Gastrocnemius medialis (tissue), 4 donors: ENCODE results near the gene INHA. TPM values are rescaled to one million over a fixed set of nuclear protein-coding genes. Genes with fewer than 3 reads are reported as not detected.

ENCODE experiments used
- ATAC-seq, 2 donors: fragments of 150-250 bp; one replicate each; pipeline ENCODE4 v1.9.1; 2016
- DNase-seq, 2 donors: peaks; one replicate each; pipeline ENCODE4 v3.0.0-alpha.2; 2019
- H3K27ac ChIP-seq, 4 donors: fragments of 200-600 bp; sonication (generic); 1 replicate in 1 of 4; 2 replicates in 3 of 4; pipeline ENCODE4 v1.5.1; 2016 to 2018; ENCODE audit warnings: mild to moderate bottlenecking in 2 of 4, moderate library complexity in 1 of 4
- H3K27me3 ChIP-seq, 3 donors: fragments of 200-600 bp; sonication (generic) in 2 of 3; 1 replicate in 1 of 3; 2 replicates in 2 of 3; pipeline versions ENCODE4 v1.5.1 to v1.6.0; 2016 to 2019; ENCODE audit warnings: mild to moderate bottlenecking in 1 of 3, moderate library complexity in 1 of 3
- H3K36me3 ChIP-seq, 2 donors: fragments of 200-600 bp; sonication (generic) in 1 of 2; one replicate each; pipeline ENCODE4 v1.5.1; 2017 to 2018
- H3K4me1 ChIP-seq, 2 donors: fragments of 200-600 bp; sonication (generic) in 1 of 2; one replicate each; pipeline ENCODE4 v1.5.1; 2016 to 2017; ENCODE audit warnings: mild to moderate bottlenecking in 2 of 2
- H3K4me3 ChIP-seq, 4 donors: fragments of 200-600 bp; sonication (generic) in 3 of 4; 1 replicate in 1 of 4; 2 replicates in 3 of 4; pipeline ENCODE4 v1.5.1; 2016 to 2019; ENCODE audit warnings: mild to moderate bottlenecking in 2 of 4
- H3K9me3 ChIP-seq, 3 donors: fragments of 200-600 bp; sonication (generic) in 2 of 3; 1 replicate in 1 of 3; 2 replicates in 2 of 3; pipeline ENCODE4 v1.5.1; 2016 to 2019
- POLR2A ChIP-seq, 2 donors: fragments of 450-650 bp; IDR thresholded peaks; one replicate each; pipeline ENCODE4 v1.6.1; 2017; ENCODE audit warnings: antibody characterized with exemption in 2 of 2, mild to moderate bottlenecking in 2 of 2, moderate library complexity in 2 of 2
- in situ Hi-C, 4 donors: fragments of 200-750 bp; cut with MboI; loops; one replicate each; pipeline versions ENCODE4 v1.15.0 to v1.8.0; 2017; ENCODE audit warnings: low sequenced_read_pairs in 4 of 4
- intact Hi-C: fragments of 100-400 bp; cut with DNase I; formaldehyde crosslinking; loops from one replicate; pipeline ENCODE4 v1.15.1; 2023; ENCODE audit warnings: low total_unique reads
- total RNA-seq, 4 donors: library from RNA; depleted of rRNA; stranded (reverse); fragments of >200 nt; gene quantifications; one replicate each; pipeline versions ENCODE4 v1.1.0 to v1.2.3, GENCODE V29; 2016
- TF ChIP-seq, protein P1 (sequence below), 5 experiments: fragments of 450-650 bp in 3 of 5; fragments of 200-600 bp in 2 of 5; sonication (generic) in 2 of 5; IDR thresholded peaks in 4 of 5; conservative IDR thresholded peaks in 1 of 5; 1 replicate in 4 of 5; 2 replicates in 1 of 5; pipeline ENCODE4 v1.5.1; 2016 to 2019; ENCODE audit warnings: antibody characterized with exemption in 5 of 5, mild to moderate bottlenecking in 3 of 5, moderate library complexity in 3 of 5

The INHA gene
- total RNA-seq, 4 donors from 2014 or later = 0.29 to 3.5 TPM; not detected in 2

DNA sequence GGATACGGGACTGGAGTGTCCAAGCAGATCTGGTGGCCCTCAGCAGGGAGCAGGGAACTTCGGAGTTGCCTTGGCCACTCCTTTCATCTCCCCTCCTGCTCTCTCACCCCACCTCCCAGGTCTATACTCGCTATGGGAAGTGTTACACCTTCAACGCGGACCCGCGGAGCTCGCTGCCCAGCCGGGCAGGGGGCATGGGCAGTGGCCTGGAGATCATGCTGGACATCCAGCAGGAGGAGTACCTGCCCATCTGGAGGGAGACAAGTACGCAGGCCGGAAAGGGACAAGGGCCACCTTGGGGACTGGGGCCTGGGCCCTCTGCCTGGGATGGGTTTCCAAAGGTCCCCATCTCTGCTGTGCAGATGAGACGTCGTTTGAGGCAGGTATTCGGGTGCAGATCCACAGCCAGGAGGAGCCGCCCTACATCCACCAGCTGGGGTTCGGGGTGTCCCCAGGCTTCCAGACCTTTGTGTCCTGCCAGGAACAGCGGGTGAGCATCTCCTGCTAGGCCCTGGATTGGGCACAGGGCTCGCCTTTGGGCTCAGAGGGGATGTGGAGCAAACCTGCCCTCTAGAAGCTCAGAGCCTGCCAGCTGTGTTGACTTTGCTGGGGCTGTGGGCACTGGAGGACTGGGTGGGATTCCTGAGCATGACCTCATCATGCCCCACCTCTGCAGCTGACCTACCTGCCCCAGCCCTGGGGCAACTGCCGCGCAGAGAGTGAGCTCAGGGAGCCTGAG is 40.3 kb upstream of the INHA start:
- no peaks in the 10 kb centered on the region for H3K27me3 ChIP-seq
- in situ Hi-C loops = loop anchor here in 3 of 4 donors (5.0 to 25.0 kb wide), 3 partner anchors 113 to 245 kb away; partner anchors contain the start of gene DNAJB2 (in 1 of the 3)

DNA sequence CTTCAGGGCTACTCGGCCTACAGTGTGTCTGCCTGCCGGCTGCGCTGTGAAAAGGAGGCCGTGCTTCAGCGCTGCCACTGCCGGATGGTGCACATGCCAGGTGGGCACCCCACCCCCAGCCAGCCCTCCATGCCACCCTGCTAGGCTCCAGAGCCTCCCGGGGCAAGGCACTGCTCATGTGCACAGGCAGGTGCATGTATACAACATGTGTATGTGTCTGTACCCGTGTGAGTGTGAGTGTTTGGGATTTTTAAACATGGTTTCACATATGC is 39.8 kb upstream of the INHA start:
- Histone ChIP-seq H3K4me3 (no peak overlapping the region), H3K27me3 (no peaks in the 10 kb centered on the region), H3K27ac (no peak overlapping the region), H3K4me1 (no peaks in the 10 kb centered on the region), H3K9me3 (no peaks in the 10 kb centered on the region), H3K36me3 (no peaks in the 10 kb centered on the region)
- intact Hi-C loops (loop anchor here (5.0 to 10.0 kb wide), 2 partner anchors 70 to 238 kb away; no protein-coding TSS in a partner anchor), in situ Hi-C loops (loop anchor here in 3 of 4 donors (5.0 to 25.0 kb wide), 3 partner anchors 112 to 245 kb away; partner anchors contain the start of gene DNAJB2 (in 1 of the 3))
- DNase-seq = no peak
- TF ChIP-seq, protein P1, sequence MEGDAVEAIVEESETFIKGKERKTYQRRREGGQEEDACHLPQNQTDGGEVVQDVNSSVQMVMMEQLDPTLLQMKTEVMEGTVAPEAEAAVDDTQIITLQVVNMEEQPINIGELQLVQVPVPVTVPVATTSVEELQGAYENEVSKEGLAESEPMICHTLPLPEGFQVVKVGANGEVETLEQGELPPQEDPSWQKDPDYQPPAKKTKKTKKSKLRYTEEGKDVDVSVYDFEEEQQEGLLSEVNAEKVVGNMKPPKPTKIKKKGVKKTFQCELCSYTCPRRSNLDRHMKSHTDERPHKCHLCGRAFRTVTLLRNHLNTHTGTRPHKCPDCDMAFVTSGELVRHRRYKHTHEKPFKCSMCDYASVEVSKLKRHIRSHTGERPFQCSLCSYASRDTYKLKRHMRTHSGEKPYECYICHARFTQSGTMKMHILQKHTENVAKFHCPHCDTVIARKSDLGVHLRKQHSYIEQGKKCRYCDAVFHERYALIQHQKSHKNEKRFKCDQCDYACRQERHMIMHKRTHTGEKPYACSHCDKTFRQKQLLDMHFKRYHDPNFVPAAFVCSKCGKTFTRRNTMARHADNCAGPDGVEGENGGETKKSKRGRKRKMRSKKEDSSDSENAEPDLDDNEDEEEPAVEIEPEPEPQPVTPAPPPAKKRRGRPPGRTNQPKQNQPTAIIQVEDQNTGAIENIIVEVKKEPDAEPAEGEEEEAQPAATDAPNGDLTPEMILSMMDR (IDR thresholded peaks at IDR 0.05 in 4 of 5, conservative IDR thresholded peaks at IDR 0.05 in 1 of 5) = no peak
- TF ChIP-seq POLR2A (IDR thresholded peaks at IDR 0.05) = no peak
- ATAC-seq = no peak

More for the DNA sequence above, 40.3 kb upstream of the INHA start:
- DNase-seq = no peak
- TF ChIP-seq, protein P1 (IDR thresholded peaks at IDR 0.05 in 4 of 5, conservative IDR thresholded peaks at IDR 0.05 in 1 of 5) = no peak
- no peak for TF ChIP-seq POLR2A (IDR thresholded peaks at IDR 0.05)
- H3K4me3 ChIP-seq = no peak overlapping the region
- intact Hi-C loops = loop anchor here (5.0 to 10.0 kb wide), 2 partner anchors 70 to 237 kb away; no protein-coding TSS in a partner anchor
- no peak for ATAC-seq
- no peak overlapping the region for H3K27ac ChIP-seq
- H3K4me1 ChIP-seq = no peaks in the 10 kb centered on the region
- no peaks in the 10 kb centered on the region for H3K36me3 ChIP-seq
- H3K9me3 ChIP-seq = no peaks in the 10 kb centered on the region

DNA sequence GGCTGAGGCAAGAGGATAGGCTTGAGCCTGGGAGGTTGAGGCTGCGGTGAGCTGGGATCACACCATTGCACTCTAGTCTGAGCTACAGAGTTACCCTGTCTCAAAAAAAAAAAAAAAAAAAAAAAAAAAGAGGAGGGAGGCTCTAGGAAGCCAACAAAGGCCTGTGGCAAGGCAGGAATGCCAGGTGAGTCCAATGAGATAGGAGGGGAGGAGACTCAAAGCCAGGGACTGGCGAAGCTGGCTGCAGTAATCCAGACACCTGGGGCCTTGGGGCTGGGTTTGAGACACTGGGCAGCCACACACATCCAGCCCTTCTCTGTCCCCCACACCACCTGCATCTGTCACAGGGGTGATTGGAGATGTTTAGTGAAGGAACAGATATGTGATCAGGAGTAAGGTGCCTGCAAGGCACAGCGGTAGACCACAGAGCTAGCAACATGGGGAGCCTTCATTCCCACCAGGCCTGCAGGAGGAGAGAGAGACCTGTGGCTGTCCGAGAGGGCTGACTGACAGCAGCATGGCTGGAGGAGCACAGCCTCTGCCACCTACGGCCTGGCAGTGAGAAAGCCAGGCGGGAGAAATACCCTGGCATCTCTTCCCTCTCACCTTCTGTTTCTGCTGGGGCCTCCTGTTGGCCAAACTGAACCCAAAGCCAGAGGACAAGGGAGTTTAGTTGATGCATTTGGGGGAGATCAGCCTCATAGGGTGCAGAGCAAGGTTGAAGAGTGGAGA is 38.0 kb upstream of the INHA start:
- Histone ChIP-seq H3K4me1 (no peaks in the 10 kb centered on the region), H3K4me3 (no peak overlapping the region), H3K9me3 (no peaks in the 10 kb centered on the region), H3K36me3 (peaks cover 0 to 2% of the 10 kb centered on the region in 2 donors), H3K27me3 (no peaks in the 10 kb centered on the region), H3K27ac (no peak overlapping the region)
- TF ChIP-seq POLR2A (IDR thresholded peaks at IDR 0.05) = no peak
- TF ChIP-seq, protein P1 (IDR thresholded peaks at IDR 0.05 in 4 of 5, conservative IDR thresholded peaks at IDR 0.05 in 1 of 5) = no peak
- ATAC-seq (no peak), DNase-seq (no peak)
- intact Hi-C loops (loop anchor here (5.0 to 10.0 kb wide), 2 partner anchors 72 to 239 kb away; no protein-coding TSS in a partner anchor), in situ Hi-C loops (loop anchor here in 3 of 4 donors (5.0 to 25.0 kb wide), 3 partner anchors 111 to 247 kb away; partner anchors contain the start of gene DNAJB2 (in 1 of the 3))

DNA sequence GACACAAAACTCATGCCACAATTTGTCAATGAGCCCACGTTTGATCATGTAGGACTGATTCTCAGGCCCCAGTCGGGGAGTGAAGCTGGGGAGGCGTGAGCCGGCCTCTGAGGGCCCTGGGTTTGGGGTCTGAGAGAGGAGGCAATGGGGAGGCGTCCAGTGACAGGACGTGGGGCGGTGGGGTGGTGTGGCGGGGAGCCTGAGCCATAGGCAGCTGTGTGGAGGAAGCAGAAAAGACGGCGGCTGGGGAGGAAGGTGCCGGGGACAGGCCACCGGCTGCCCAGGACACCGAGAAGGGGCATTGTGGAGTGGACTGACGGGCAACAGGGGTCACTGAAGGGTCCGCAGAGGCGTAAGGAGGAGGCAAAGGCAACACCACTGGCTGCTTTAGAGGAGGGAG is 35.7 kb upstream of the INHA start:
- TF ChIP-seq POLR2A (IDR thresholded peaks at IDR 0.05) = no peak
- TF ChIP-seq, protein P1 (IDR thresholded peaks at IDR 0.05 in 4 of 5, conservative IDR thresholded peaks at IDR 0.05 in 1 of 5) = no peak
- H3K9me3 ChIP-seq = no peaks in the 10 kb centered on the region
- no peak overlapping the region for H3K27ac ChIP-seq
- no peak overlapping the region for H3K4me3 ChIP-seq
- intact Hi-C loops = loop anchor here (10.0 kb wide), 1 partner anchor 242 kb away; no protein-coding TSS in a partner anchor
- ATAC-seq = no peak
- DNase-seq = no peak
- peaks cover 0 to 23% of the 10 kb centered on the region in 2 donors for H3K36me3 ChIP-seq
- H3K4me1 ChIP-seq = peaks cover 0 to 1% of the 10 kb centered on the region in 2 donors
- no peaks in the 10 kb centered on the region for H3K27me3 ChIP-seq
- in situ Hi-C loops = loop anchor here in 2 of 4 donors (10.0 to 25.0 kb wide), 2 partner anchors 108 to 249 kb away; partner anchors contain the start of gene DNAJB2 (in 1 of the 2)
